Fibroblast of lung (primary cell): ENCODE measurements around the gene CA12.

Source experiments
- CTCF ChIP-seq, 2 donors: IDR thresholded peaks in 1 of 2; conservative IDR thresholded peaks in 1 of 2; 1 replicate in 1 of 2; 2 replicates in 1 of 2; pipeline ENCODE4 v1.5.1; 2011 to 2012; ENCODE audit warnings: low read length in 2 of 2, control low read depth in 1 of 2, inconsistent platforms in 1 of 2, low read depth in 1 of 2, mild to moderate bottlenecking in 1 of 2
- EZH2 ChIP-seq: IDR thresholded peaks from 2 replicates; pipeline ENCODE4 v1.5.1; 2012; ENCODE audit warnings: low read length, control low read depth, mild to moderate bottlenecking; ENCODE audit errors: missing control alignments

GRCh38 chr15:63369296-63369695 is 12.3 kb downstream of the CA12 start:
- TF ChIP-seq CTCF (conservative IDR thresholded peaks at IDR 0.05 in 1 of 2, IDR thresholded peaks at IDR 0.05 in 1 of 2; ENCODE audit: low read depth in 1 of 2, low read length in 2 of 2) (no peak), EZH2 (no peak)
